ENCODE measurements around the gene GPR17. TPM values are rescaled to one million over a fixed set of nuclear protein-coding genes. Genes with fewer than 3 reads are reported as not detected.

Gene GPR17
- total RNA-seq, 1 experiment from 2014 or later = 0.35 TPM

DNA sequence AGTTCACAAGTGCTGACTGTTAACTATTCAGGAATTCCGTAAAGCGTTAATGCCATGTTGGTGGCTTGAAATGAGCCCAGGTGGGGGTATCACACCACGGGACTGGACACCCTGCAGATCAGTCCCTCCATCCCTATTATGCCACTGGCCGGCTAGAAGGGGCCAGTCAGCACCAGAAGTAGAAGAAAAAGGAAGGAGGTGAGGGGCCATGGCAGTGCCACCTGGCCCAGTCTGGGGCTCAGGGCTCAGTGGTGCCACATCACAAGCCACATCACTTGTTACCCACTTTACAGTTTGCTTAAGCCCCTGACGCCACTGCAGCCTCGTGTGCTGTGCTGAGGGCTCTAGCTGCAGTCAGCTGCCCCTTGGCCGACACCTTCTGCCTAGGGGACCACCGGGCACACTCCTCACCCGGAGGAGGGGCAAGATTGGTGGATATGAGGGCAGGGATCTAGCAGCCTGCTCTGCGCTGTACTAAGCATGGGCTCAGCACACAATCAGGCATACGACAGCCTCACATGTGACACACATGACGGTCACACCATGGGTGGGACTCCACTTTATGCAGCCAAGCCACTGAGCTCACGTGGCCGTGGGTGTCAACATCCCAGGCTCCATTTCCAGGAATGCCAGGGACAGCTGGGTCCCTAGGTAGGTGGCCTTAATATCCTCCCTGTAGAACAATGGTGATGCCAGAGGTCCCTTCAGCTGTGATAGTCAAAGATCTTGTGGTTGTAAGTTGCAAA, 25.8 kb downstream of the GPR17 start:
- Histone ChIP-seq H3K56ac (ENCODE audit: insufficient read length, low read depth, low read length) (no peak overlapping the region), H2BK12ac (ENCODE audit: insufficient read length, low read depth, low read length) (no peak overlapping the region), H2BK5ac (ENCODE audit: insufficient read length, low read length) (no peak overlapping the region), H4K20me1 (ENCODE audit: control insufficient read depth, insufficient read depth, insufficient read length) (no peaks in the 10 kb centered on the region), H4K5ac (ENCODE audit: insufficient read length, low read depth, low read length) (no peak overlapping the region), H3K18ac (ENCODE audit: insufficient read length, low read depth, low read length) (no peak overlapping the region), H4K91ac (ENCODE audit: insufficient read length, low read depth, low read length) (no peak overlapping the region), H3K14ac (ENCODE audit: insufficient read depth, low read length) (no peak overlapping the region), H3K23me2 (ENCODE audit: insufficient read length, low read depth, low read length, poor library complexity, severe bottlenecking) (peaks cover 6% of the 10 kb centered on the region), H3K23ac (ENCODE audit: insufficient read length, low read depth, low read length) (no peak overlapping the region), H3K4ac (ENCODE audit: low read depth, low read length) (no peak overlapping the region), H3K79me1 (ENCODE audit: insufficient read depth, low read depth, low read length, poor library complexity, severe bottlenecking) (no peaks in the 10 kb centered on the region), H3K27ac (ENCODE audit: insufficient read length, low read depth, low read length) (no peak overlapping the region), H3K4me2 (ENCODE audit: insufficient read depth, insufficient read length, low read length) (no peak overlapping the region), H2BK15ac (ENCODE audit: low read depth, low read length) (no peak overlapping the region), H3K9me3 (ENCODE audit: control insufficient read depth, low read depth, low read length) (no peaks in the 10 kb centered on the region), H3T11ph (ENCODE audit: low read length) (no peak overlapping the region), H3K9ac (ENCODE audit: extremely low read depth, insufficient read length, low read length) (no peak overlapping the region), H2AK5ac (ENCODE audit: insufficient read length, low read length) (no peak overlapping the region), H4K8ac (replicated peaks; ENCODE audit: insufficient read length, low read depth, low read length) (no peak overlapping the region), H3K4me1 (ENCODE audit: insufficient read depth, low read length) (no peaks in the 10 kb centered on the region), H3K27me3 (ENCODE audit: insufficient read depth, low read length) (peaks cover 10% of the 10 kb centered on the region), H2BK120ac (ENCODE audit: low read depth, low read length, poor library complexity, severe bottlenecking) (no peak overlapping the region), H2AFZ (ENCODE audit: low read length) (no peak overlapping the region), H2BK20ac (ENCODE audit: low read depth, low read length, poor library complexity, severe bottlenecking) (no peak overlapping the region), H3K79me2 (ENCODE audit: insufficient read depth, low read length) (no peaks in the 10 kb centered on the region)
- no peaks in the 10 kb centered on the region for H3K9me3 Mint-ChIP-seq
- H3K4me1 Mint-ChIP-seq = peaks cover 6 to 10% of the 10 kb centered on the region in 2 experiments; a peak in 3 of 4 replicates
- peaks cover 75% of the 10 kb centered on the region for H3K27me3 Mint-ChIP-seq (ENCODE audit: low read depth)
- TF ChIP-seq, protein P1, sequence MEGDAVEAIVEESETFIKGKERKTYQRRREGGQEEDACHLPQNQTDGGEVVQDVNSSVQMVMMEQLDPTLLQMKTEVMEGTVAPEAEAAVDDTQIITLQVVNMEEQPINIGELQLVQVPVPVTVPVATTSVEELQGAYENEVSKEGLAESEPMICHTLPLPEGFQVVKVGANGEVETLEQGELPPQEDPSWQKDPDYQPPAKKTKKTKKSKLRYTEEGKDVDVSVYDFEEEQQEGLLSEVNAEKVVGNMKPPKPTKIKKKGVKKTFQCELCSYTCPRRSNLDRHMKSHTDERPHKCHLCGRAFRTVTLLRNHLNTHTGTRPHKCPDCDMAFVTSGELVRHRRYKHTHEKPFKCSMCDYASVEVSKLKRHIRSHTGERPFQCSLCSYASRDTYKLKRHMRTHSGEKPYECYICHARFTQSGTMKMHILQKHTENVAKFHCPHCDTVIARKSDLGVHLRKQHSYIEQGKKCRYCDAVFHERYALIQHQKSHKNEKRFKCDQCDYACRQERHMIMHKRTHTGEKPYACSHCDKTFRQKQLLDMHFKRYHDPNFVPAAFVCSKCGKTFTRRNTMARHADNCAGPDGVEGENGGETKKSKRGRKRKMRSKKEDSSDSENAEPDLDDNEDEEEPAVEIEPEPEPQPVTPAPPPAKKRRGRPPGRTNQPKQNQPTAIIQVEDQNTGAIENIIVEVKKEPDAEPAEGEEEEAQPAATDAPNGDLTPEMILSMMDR (conservative IDR thresholded peaks at IDR 0.05) = no peak
- H3K4me3 Mint-ChIP-seq = no peak overlapping the region
- no peaks in the 10 kb centered on the region; a peak in 1 of 7 replicates for H3K36me3 Mint-ChIP-seq (ENCODE audit: insufficient read depth in 1 of 3, low read depth in 3 of 3)
- no peak overlapping the region for H3K27ac Mint-ChIP-seq
- no CpG with 5 or more reads among the region's 14 CpGs for WGBS (ENCODE audit: extremely low coverage, insufficient read length, low lambda C conversion rate)
- DNase-seq = no peak

Measured in H9 (cell line).